HG02610 (cell line): ENCODE results near the gene RAP1A.
"Not testable (repeated sequence)": the region's sequence is repeated elsewhere in the genome, so short reads cannot be mapped to it uniquely, and the experiment has no call there.

Source experiments
- ATAC-seq: cut with Tn5 transposase; IDR thresholded peaks from one replicate; pipeline ENCODE4 v1.9.1; 2021; ENCODE audit warnings: mild to moderate bottlenecking, moderate library complexity; ENCODE audit not compliant: unreplicated experiment

RAP1A gene

GRCh38 chr1:111734856-111735255 is 115.3 kb downstream of the RAP1A start:
- no peak for ATAC-seq

- no peak for ATAC-seq
Measured at GRCh38 chr1:111735321-111735720, 115.7 kb downstream of the RAP1A start.

- no peak for ATAC-seq
Measured at GRCh38 chr1:111735858-111736544, 116.4 kb downstream of the RAP1A start.

- no peak for ATAC-seq
Measured at GRCh38 chr1:111736548-111737215, 117.1 kb downstream of the RAP1A start.

GRCh38 chr1:111737216-111738132 is 117.9 kb downstream of the RAP1A start:
- ATAC-seq = no peak

- ATAC-seq = no peak
Measured at GRCh38 chr1:111738133-111738435, 118.5 kb downstream of the RAP1A start.

GRCh38 chr1:111738436-111739193 is 119.0 kb downstream of the RAP1A start:
- ATAC-seq = peak; percentile 45

- peak; percentile 85 for ATAC-seq
Measured at GRCh38 chr1:111739194-111739924, 119.8 kb downstream of the RAP1A start, which contains the start of gene INKA2. TSS of gene INKA2 (minus strand) at chr1:111739395. CDS start at chr1:111739242, 153 bp downstream.

- no peak for ATAC-seq
Measured at GRCh38 chr1:111739925-111740765, 120.6 kb downstream of the RAP1A start.

- ATAC-seq = not testable (repeated sequence)
Measured at GRCh38 chr1:111742292-111742691, 122.7 kb downstream of the RAP1A start.

- ATAC-seq = no peak
Measured at GRCh38 chr1:111742938-111743549, 123.5 kb downstream of the RAP1A start.

GRCh38 chr1:111743679-111744101 is 124.1 kb downstream of the RAP1A start:
- ATAC-seq = no peak

- ATAC-seq = no peak
Measured at GRCh38 chr1:111745675-111746613, 126.4 kb downstream of the RAP1A start.

GRCh38 chr1:111746614-111746999 is 127.0 kb downstream of the RAP1A start:
- no peak for ATAC-seq

- ATAC-seq = peak; percentile 48
Measured at GRCh38 chr1:111747282-111747734, 127.7 kb downstream of the RAP1A start.

GRCh38 chr1:111747947-111748346 is 128.4 kb downstream of the RAP1A start:
- ATAC-seq = no peak

GRCh38 chr1:111749628-111750027 is 130.0 kb downstream of the RAP1A start:
- ATAC-seq = no peak

GRCh38 chr1:111750856-111751255 is 131.3 kb downstream of the RAP1A start:
- no peak for ATAC-seq
